Stimulated activated CD8-positive, alpha-beta memory T cell treated with anti-CD3 and anti-CD28 coated beads, Interleukin-15, amount 100 ng/mL, for 4 hours (primary cell): ENCODE measurements around the gene LCOR.
"Not testable (repeated sequence)": the region's sequence is repeated elsewhere in the genome, so short reads cannot be mapped to it uniquely, and the experiment has no call there.

Experiments
- DNase-seq, 2 donors: peaks; one replicate each; pipeline ENCODE4 v3.0.0-alpha.2; 2020; ENCODE audit warnings: low read depth in 2 of 2

LCOR gene

DNA sequence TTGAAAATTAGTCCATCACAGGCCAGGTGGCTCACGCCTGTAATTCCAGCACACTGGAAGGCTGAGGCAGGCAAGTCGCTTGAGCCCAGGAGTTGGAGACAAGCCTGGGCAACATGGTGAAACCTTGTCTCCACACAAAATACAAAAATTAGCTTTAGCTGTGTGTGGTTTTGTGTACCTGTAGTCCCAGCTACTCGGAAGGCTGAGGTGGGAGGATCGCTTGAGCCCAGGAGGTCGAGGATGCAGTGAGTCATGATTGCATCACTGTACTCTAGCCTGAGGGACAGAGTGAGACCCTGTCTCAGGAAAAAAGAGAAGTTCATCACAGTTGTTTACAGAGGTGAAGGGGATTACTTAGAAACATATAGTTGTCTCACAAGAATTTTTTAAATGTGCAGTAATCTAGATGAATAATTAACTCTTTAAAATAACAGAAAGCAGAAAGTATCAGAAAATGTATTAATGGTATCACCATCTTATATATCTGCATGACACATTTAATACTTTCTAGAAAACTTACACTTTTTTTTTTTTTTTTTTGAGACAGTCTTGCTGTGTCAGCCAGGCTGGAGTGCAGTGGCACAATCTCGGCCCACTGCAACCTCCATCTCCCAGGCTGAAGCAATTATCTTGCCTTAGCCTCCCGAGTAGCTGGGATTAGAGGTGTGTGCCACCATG, 8.9 kb downstream of the LCOR start:
- no peak for DNase-seq

DNA sequence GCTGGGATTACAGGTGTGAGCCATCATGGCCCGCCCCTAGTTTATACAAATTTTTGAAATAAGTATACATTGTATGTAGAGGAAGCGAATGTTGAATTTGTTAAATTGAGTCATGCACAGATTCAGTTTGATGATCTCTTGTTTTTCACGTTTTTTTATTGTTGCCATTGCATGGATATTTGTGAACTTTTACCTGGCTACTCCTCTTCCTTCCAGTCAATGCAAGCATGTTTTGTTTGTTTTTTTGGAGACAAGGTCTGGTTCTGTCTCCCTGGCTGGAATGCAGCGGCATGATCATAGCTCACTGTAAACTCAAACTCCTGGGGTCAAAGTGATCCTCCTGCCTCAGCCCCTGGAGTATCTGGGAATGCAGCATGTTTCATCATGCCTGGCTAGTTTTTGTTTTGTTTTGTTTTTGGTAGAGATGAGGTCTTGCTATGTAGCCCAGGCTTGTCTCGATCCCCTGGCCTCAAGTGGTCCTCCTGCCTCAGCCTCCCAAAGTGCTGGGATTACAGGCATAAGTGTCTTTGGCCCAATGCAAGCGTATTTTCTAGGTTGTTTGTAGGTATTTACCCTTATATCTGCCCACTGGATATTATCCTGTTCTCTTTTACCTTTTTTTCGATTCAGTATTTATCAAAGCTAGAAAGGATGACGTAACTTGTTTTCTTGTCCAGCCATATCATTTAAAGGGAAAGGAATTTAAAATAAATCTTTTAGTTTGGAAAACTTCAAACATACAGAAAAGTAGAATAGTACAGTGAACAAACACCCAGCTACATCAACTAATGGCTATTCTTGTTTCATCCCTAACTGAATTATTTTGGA, 11.0 kb downstream of the LCOR start:
- no peak for DNase-seq

DNA sequence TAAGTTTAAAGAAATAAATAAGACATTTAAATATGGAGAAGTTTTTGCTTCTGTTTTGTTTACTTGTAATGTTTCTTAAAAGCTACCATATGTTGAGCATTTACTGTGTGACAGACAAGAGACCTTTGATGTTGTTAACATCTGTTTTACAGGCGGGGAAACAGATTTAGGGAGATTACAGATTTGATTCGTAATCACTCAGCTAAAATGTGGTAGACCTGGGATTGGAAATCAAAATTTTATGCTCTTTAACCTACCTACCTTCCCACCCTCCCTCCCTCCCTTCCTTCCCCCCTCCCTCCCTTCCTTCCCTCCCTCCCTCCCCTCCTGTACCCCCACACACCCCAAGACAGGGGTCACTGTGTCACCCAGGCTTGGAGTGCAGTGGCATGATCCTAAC, 11.7 kb downstream of the LCOR start:
- DNase-seq, result no peak

DNA sequence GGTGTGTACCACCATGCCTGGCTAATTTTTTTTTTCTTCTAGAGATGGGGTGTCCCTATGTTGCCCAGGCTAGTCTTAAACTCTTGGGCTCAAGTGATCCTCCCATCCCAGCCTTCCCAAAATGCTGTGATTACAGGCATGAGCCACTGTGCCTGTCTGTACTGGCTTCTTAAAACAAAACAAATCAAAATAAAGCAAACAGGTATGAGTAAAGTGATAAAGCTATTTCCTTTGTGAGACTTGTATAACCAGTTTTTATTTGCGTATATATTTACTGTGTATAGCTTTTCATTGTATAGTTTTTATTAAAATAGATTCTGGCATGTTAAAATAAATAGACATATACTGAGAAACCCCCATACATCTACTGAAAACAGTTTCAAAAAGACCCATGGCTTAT, 14.3 kb downstream of the LCOR start:
- DNase-seq, result no peak

DNA sequence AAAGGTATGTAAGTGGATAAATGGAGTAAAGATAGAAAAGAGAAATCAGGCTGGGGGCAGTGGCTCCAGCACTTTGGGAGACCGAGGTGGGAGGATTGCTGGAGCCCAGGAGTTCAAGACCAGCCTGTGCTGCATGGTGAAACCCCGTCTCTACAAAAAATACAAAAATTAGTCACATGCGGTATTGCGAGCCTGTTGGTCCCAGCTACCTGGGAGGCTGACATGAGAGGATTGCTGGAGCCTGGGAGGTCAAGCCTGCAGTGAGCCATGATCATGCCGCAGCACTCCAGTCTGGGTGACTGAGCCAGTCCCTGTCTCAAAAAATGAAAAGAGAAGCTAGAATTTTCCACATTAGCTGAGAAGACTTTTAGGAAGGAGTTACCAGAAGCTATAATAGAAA, 14.8 kb downstream of the LCOR start:
- DNase-seq, result no peak

DNA sequence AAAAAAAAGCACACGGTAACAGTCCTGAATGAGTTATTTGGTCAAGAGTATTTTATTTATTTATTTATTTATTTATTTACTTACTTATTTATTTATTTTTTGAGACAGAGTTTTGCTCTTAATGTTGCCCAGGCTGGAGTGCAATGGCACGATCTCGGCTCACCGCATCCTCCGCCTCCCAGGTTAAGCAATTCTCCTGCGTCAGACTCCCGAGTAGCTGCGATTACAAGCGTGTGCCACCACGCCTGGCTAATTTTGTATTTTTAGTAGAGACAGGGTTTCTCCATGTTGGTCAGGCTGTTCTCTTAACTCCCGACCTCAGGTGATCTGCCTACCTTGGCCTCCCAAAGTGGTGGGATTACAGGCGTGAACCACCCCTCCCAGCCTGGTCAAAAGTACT, 15.3 kb downstream of the LCOR start:
- DNase-seq, result not testable (repeated sequence)

DNA sequence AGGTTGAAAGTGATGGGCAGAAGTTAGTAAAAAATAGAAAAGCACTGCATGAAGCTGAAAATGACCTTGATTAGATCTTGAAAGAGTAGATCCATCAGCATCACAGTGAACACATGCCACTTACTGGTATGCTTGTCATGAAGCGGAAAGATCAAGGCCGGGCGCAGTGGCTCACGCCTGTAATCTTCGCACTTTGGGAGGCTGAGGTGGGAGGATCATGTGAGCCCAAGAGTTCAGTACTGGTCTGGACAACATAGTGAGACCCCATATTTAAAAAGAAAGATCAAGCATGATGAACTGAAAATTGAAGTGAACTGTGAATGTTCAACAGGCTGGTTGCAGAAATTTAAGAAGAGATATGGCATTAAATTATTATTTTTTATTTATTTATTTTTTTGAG, 18.0 kb downstream of the LCOR start:
- DNase-seq, result no peak

DNA sequence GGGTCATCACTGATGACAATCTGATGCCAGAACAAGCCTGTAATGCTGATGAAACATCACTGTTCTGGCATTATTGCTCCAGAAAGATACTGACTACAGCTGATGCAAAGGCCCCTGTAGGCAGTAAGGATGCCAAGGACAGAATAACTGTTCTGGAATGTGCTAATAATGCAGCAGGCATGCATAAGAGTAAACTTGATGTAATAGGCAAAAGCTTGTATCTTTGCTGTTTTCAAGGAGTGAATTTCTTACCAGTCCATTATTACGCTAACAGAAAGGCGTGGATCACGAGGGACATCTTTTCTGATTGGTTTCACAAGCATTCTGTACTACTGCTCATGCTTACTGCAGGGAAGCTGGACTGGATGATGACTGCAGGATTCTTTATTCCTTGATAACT, 18.7 kb downstream of the LCOR start:
- DNase-seq, result no peak

DNA sequence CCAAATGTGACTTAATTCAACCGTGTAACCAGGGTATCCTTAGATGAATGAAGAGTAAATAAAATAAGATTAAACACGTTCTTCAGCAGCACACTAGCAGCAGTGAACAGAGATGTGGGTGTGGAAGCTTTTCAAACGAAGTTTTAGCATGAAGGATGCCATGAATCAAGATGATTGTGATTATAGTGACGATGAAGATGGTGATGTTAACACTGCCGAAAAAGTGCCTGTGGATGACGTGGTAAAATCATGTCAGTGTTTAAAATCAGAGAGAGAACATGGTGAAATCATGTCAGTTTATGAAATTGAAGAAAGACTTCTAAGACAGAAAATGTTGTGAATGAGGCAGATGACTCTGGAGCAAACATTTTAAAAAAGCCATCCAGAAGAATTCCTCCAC, 19.2 kb downstream of the LCOR start:
- no peak for DNase-seq

DNA sequence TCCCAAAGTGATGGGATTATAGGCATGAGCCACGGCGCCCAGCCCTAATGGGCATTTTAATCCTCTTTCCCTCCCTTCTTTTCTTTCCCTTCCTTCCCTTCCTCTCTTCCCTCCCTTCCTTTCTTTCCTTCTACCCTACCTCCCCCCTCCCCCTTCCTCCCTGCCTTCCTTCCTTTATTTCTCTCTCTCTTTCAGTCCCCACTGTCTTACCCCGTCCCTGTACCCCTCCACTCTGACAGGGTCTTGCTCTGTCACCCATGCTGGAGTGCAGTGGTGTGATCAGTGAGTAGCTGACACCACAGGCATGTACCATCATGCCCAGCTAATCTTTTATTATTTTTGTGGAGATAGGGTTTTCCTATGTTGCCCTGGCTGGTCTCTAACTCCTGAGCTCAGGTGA, 24.2 kb downstream of the LCOR start:
- no peak for DNase-seq

DNA sequence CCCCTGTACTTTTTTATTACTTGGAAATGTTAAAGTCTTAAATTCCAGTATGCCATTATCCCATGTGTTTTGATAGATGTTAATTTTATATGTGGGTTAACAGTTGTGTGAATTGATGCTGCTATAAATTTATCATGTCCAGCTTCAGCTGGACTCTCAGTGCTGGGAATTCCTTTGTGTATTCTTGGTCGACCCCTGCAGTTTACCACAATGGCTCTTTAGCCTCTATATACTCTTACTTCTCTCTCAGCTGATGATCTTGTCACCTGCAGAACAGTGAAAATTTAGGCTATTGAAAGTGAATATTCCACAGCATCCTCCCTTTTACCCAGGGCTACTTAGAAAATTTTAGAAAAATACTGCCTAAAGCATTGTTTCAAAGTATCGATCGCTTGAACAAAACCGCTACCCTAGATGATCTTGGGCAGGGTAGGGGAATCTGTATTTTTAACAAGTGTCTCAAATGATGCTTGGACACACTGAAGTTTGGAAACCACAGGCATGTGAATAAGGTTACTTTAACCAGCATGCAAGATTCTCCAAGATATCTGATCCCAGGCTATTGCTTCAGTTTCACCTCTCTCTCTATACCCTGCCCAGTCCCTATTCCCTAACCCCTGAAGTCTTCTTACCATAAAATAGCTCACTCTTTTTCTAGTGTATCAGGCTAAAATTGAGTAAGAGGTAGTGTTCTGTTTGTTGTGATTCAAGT, 25.4 kb downstream of the LCOR start:
- no peak for DNase-seq

DNA sequence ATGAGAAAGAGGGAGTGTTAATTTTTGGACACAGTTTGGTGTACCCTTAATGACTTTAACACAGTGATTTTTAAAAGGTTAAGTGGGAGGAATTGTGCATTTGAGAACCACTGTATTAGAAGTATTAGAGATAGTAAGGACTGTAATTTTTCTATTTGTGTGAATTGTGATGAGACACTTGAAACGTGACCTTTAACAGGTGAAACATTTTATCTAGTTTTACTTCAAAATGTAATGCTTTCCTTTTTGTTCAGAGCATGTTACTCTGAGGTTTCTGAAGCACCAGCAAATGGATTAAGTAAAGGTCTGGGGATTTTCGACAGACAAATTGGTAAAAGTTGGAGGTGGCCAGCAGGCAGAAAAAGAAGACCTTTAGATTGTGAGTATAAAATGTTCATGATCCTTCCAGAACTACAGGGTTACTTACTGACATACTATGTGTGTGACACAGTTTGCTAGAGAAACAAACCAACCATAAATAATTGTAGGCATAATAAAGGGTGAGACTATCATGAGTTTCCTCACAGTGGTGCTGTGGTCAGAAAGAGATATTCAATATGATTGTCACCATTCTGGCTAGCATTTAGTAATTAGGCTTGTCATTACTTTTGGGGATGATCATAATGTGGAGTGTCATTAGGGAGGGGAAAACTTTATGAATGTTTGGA, 26.1 kb downstream of the LCOR start:
- no peak for DNase-seq

DNA sequence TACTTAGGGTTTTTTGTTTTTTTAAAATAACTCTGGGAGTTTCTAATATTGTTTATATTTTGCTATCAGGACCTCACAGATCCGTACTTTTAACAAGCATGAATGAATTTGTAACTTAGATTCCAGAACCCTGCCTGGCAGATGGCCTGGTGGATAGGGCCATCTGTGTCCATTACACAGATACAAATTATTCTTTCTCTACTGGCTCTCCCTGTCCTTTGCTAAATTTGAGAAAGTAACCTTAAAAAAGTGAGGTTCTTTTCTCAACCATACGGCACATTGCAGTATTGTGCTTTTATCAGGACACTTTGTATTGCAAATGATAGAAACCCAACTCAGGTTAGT, 26.6 kb downstream of the LCOR start:
- DNase-seq, result no peak

DNA sequence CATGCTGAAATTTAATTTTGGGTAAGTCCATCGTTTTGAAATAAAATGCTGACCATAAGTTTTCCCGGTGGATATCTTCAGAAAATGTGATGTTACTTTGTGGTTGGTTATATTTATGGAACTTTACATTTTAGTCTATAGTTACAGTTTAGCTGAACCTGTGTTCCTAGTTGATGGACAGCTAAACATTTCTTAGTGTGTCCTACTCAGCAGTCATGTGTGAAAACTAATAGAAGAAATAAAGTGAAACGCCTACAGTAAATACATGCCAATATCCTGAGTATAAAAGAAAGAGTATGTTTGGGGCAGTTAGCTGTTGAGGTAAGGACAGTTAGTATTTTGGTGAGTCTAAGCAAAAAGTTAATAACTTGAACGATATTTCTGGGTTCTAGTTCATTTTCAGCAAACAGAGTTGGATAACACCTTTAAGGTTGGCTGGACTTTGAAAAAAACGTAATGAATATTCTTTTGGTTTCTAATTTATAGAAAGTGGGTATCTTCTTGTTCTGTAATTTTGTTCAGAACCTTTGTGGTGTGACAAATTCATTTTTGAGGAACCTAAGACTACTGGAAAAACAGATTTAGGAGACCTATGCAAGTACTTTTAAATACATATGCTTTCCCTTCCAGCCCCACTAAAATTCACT, 28.7 kb downstream of the LCOR start:
- DNase-seq, result no peak

DNA sequence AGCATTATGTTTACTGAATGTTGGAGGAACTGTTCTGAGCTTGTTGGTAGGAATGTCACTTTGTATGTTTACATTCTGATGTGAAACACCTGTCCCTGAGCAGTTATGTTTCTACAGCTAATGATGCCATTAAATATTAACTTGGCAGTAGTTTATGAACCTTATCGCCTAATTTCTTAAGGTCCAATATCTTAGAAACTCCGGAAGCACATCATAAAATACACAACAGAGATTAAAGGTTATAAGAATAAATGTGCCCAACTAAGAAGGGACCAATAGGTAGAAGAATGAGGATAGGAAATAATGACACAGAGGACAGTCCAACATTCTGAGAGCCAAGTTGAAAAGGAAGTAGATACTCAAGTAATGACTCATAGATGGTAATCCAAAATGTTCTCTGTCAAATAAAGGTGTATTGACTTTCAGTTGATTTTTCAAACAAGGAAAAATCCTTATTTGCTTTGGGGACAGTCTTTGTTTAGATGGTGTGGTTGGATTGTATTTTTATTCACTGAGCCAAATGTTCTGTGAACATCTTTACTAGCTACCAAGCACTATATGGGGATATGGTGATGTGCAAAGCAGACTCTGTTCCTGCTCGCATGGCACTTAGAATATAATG, 31.9 kb downstream of the LCOR start:
- DNase-seq, result no peak

DNA sequence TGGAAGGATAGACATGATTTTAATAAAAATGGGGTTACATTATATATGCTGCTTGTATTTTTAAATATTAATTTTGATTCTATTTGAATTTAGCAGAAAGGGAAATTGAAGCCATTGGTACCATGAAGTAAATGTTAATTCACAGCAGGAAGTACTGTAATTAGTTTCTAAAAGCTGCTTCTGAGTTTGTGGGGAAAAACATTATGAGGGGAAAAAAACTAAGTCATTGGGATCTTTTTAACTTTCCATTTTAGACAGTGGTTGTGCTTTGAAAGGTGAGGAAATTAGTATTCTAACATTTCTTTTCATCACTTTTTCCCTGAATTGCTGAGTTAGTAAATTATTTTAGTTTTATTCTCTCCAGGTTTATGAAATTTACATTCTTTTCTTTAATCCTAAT, 41.0 kb downstream of the LCOR start:
- DNase-seq, result no peak

DNA sequence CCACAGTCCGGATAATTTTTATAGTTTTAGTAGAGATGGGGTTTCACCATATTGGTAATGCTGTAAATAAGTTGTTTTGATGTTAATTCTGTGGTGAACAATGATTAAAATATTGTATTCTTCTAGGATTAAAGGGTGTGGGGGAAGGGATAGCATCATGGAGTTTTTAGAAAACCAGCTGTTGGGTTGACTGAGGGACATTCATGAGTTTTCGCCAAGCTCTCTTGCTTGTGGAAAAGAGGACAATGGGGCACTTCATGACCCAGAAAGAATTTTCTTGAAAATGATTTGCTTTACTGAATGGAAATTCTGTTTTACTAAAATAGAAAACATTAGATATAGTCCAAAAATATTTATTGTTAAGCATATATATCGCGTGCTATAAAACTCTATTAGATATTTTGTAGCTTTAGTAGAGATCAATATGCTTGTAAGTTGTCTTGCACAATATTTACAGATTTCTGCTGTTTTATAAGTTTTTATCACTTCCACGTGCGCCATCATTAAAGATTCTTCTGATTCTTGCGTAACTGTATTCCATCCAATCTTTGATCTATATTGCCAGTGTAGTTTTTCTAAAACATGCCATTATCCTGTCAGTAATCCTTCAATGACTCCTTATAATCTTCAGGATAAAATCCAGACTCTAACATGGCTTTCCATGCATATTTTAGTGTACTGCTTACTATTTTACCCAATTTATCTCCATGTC, 41.8 kb downstream of the LCOR start:
- DNase-seq, result no peak

DNA sequence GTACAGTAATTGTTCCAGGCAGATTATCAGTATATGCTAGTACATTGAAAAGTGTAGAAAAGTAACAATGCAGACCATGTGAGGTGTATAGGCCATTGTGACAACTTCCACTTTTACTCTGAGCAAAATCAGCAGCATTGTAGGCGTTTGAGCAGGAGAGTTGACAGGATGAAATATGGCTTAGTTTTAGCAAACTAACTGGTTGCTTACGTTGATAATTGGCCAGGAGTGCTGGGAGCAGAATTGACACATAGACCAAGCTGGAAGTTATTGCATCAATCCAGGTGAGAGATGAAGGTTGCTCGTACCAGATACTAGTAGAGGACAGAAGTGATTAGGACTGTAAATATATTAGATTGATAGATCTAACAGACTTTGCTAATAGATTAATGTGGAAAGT, 46.0 kb downstream of the LCOR start:
- no peak for DNase-seq

DNA sequence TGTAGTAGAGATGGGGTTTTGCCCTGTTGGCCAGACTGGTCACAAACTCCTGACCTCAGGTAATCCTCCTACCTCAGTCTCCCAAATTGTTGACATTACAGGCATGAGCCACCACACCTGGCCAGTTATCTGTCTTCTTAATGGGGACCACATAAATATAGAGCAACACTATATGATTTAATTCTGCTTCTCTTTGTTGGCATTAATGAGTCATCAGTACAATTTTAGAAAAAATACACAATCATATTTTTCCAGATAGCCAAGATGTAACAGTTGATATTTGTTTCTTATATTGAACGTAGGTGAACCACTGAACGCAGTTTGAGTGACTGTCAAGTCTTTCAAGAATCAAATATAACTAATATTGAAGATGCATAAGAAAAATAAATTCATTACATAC, 48.5 kb downstream of the LCOR start:
- no peak for DNase-seq

DNA sequence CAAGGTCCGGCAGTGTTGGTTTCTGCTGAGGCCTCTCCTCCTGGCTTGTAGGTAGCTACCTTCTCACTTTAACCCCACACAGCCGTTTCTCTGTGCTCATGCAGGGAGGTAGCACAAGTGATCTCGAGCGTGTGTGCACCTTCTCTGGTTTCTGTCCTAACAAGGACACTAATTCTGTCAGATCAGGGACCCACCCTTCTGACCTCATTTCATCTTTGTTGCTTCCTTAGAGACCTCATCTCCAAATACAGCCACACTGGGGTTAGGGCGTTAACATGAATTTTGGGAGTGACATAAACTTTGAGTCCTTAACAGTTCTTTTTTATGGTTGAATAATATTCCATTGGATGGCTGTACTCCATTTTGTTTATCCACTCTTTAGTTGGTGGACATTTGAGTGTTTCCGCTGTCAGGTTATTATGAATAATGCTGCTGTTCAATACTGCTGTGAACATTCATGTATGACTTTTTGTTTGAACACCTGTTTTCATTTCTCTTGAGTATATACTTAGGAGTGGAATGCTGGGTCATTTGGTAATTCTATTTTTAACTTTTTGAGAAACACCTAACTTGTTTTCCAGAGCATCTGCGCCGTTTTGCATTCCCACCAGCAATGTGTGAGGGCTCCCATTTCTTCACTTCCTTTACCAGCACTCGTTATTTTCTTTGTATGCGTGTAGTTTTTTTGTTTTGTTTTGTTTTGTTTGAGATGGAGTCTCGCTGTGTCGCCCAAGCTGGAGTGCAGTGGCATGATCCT, 57.5 kb downstream of the LCOR start:
- no peak for DNase-seq
